ENCODE measurements around the gene ATRNL1.

DNA sequence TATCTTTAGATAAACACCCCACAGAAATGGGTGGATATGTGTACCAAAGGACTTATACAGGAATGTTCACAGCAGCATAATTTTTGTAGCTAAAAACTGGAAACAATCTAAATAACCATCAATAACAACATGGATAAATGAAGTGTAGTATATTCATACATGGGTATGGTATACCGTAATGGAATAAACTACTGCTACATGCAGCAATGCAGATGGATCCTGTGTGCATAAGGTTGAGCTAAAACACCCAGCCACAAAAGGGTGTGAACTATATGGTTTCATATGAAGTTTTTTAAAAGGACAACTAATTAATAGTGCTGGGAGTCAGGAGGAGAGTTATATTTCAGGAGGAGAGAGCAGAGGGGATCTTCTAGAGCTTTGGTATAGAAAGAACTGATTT is 790.2 kb downstream of the ATRNL1 start:
- TF ChIP-seq, protein P1, sequence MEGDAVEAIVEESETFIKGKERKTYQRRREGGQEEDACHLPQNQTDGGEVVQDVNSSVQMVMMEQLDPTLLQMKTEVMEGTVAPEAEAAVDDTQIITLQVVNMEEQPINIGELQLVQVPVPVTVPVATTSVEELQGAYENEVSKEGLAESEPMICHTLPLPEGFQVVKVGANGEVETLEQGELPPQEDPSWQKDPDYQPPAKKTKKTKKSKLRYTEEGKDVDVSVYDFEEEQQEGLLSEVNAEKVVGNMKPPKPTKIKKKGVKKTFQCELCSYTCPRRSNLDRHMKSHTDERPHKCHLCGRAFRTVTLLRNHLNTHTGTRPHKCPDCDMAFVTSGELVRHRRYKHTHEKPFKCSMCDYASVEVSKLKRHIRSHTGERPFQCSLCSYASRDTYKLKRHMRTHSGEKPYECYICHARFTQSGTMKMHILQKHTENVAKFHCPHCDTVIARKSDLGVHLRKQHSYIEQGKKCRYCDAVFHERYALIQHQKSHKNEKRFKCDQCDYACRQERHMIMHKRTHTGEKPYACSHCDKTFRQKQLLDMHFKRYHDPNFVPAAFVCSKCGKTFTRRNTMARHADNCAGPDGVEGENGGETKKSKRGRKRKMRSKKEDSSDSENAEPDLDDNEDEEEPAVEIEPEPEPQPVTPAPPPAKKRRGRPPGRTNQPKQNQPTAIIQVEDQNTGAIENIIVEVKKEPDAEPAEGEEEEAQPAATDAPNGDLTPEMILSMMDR (IDR thresholded peaks at IDR 0.05; ENCODE audit: low read depth, low read length, poor library complexity, severe bottlenecking), result no peak
- TF ChIP-seq EZH2phosphoT487 (IDR thresholded peaks at IDR 0.05; ENCODE audit: borderline replicate concordance, low read length), result no peak

Measured in DOHH2 (cell line).